Esophagus squamous epithelium (tissue), 5 donors: ENCODE measurements around the gene C1QTNF1. TPM values are rescaled to one million over a fixed set of nuclear protein-coding genes. Genes with fewer than 3 reads are reported as not detected.
A peak's percentile ranks its signal among the peaks of the same experiment; 100 is the strongest.

ENCODE experiments used
- DNase-seq: peaks from one replicate; lab custom pipeline; 2025; lab: John Stamatoyannopoulos, UW
- H3K27ac ChIP-seq, 4 donors: fragments of 200-600 bp; sonication (generic); one replicate each; pipeline ENCODE4 v1.5.1; 2016 to 2019; ENCODE audit warnings: mild to moderate bottlenecking in 1 of 4
- H3K27me3 ChIP-seq, 4 donors: fragments of 200-600 bp; sonication (generic); 1 replicate in 3 of 4; 2 replicates in 1 of 4; pipeline versions ENCODE4 v1.5.1 to v1.6.0; 2017 to 2021; ENCODE audit warnings: antibody characterized with exemption in 1 of 4
- H3K36me3 ChIP-seq, 3 donors: fragments of 200-600 bp; sonication (generic); one replicate each; pipeline ENCODE4 v1.5.1; 2016 to 2019
- H3K4me1 ChIP-seq, 3 donors: fragments of 200-600 bp; sonication (generic); one replicate each; pipeline ENCODE4 v1.5.1; 2017 to 2019
- H3K4me3 ChIP-seq, 4 donors: fragments of 200-600 bp; sonication (generic); 1 replicate in 3 of 4; 2 replicates in 1 of 4; pipeline ENCODE4 v1.5.1; 2016 to 2019; ENCODE audit warnings: mild to moderate bottlenecking in 2 of 4, moderate library complexity in 1 of 4
- H3K9me3 ChIP-seq, 3 donors: fragments of 200-600 bp; sonication (generic); one replicate each; pipeline ENCODE4 v1.5.1; 2016 to 2019
- CTCF ChIP-seq, 6 experiments: fragments of 450-650 bp in 4 of 6; fragments of 200-600 bp in 2 of 6; sonication (generic) in 2 of 6; IDR thresholded peaks; one replicate each; pipeline ENCODE4 v1.5.1; 2016 to 2019; ENCODE audit warnings: antibody characterized with exemption in 6 of 6, mild to moderate bottlenecking in 4 of 6, moderate library complexity in 4 of 6
- POLR2A ChIP-seq, 4 donors: fragments of 450-650 bp; IDR thresholded peaks; one replicate each; pipeline ENCODE4 v1.6.1; 2017; ENCODE audit warnings: antibody characterized with exemption in 4 of 4, mild to moderate bottlenecking in 4 of 4, moderate library complexity in 3 of 4
- WGBS, 2 donors: methylation state at CpG; one replicate each; pipeline ENCODE4 v1.1.5; 2018; 5-methylcytosine and 5-hydroxymethylcytosine counted together
- intact Hi-C: fragments of 100-400 bp; cut with DNase I; formaldehyde crosslinking; loops from one replicate; pipeline ENCODE4 v1.15.0; 2022
- total RNA-seq, 4 donors: library from RNA; depleted of rRNA; stranded (reverse); fragments of >200 nt; gene quantifications; one replicate each; pipeline ENCODE4 v1.1.0, GENCODE V29; 2016
- donor health status: DM: yes; HTN: yes; CAD: no.

C1QTNF1 gene
- total RNA-seq, 4 donors from 2014 or later, result 2.7 to 20.4 (median 6.8) TPM

- no peak for TF ChIP-seq POLR2A (IDR thresholded peaks at IDR 0.05)
- no peak for TF ChIP-seq CTCF (IDR thresholded peaks at IDR 0.05)
- no peaks in the 10 kb centered on the region for H3K9me3 ChIP-seq
- peaks cover 0 to 8% (median 0%) of the 10 kb centered on the region in 3 donors for H3K36me3 ChIP-seq
- no peak for DNase-seq
- peaks cover 0 to 46% (median 9%) of the 10 kb centered on the region in 3 donors for H3K4me1 ChIP-seq
- intact Hi-C loops, result no loop called here
- no peak overlapping the region for H3K27ac ChIP-seq
- peaks cover 0 to 24% (median 0%) of the 10 kb centered on the region in 4 donors for H3K27me3 ChIP-seq
- no peak overlapping the region for H3K4me3 ChIP-seq
- 85 to 86% methylated on average over 10 of the region's 10 CpGs for WGBS, 2 donors
These were observed 19.4 kb downstream of the C1QTNF1 start for GRCh38 chr17:79043191-79043930.

- TF ChIP-seq POLR2A (IDR thresholded peaks at IDR 0.05) (no peak), CTCF (IDR thresholded peaks at IDR 0.05) (no peak)
- peaks cover 0 to 9% (median 0%) of the 10 kb centered on the region in 3 donors for H3K36me3 ChIP-seq
- intact Hi-C loops, result no loop called here
- no peak for DNase-seq
- no peaks in the 10 kb centered on the region for H3K9me3 ChIP-seq
- H3K27me3 ChIP-seq, result peaks cover 0 to 24% (median 0%) of the 10 kb centered on the region in 4 donors
- H3K4me3 ChIP-seq, result no peak overlapping the region
- no peak overlapping the region for H3K27ac ChIP-seq
- H3K4me1 ChIP-seq, result peaks cover 0 to 42% (median 5%) of the 10 kb centered on the region in 3 donors
- WGBS, 2 donors, result 79% methylated on average over 3 of the region's 12 CpGs; no CpG with 5 or more reads in 1 of the 2 donors
These were observed 20.0 kb downstream of the C1QTNF1 start for GRCh38 chr17:79043931-79044320.

GRCh38 chr17:79044462-79044861 lies 20.5 kb downstream of the C1QTNF1 start:
- Histone ChIP-seq H3K27me3 (peaks cover 0 to 29% (median 0%) of the 10 kb centered on the region in 4 donors), H3K27ac (no peak overlapping the region), H3K4me3 (no peak overlapping the region), H3K9me3 (no peaks in the 10 kb centered on the region), H3K4me1 (peaks cover 0 to 39% (median 3%) of the 10 kb centered on the region in 3 donors), H3K36me3 (peaks cover 0 to 9% (median 0%) of the 10 kb centered on the region in 3 donors)
- no peak for DNase-seq
- 60 to 84% methylated on average over 1 to 11 of the region's 11 CpGs for WGBS, 2 donors
- TF ChIP-seq POLR2A (IDR thresholded peaks at IDR 0.05) (no peak), CTCF (IDR thresholded peaks at IDR 0.05) (no peak)
- intact Hi-C loops, result no loop called here

- WGBS, 2 donors, result 69 to 75% methylated on average over 14 of the region's 15 CpGs
- H3K36me3 ChIP-seq, result peaks cover 0 to 9% (median 0%) of the 10 kb centered on the region in 3 donors
- peaks cover 0 to 39% (median 3%) of the 10 kb centered on the region in 3 donors for H3K4me1 ChIP-seq
- intact Hi-C loops, result no loop called here
- H3K27ac ChIP-seq, result no peak overlapping the region
- DNase-seq, result no peak
- peaks cover 0 to 35% (median 0%) of the 10 kb centered on the region in 4 donors for H3K27me3 ChIP-seq
- no peaks in the 10 kb centered on the region for H3K9me3 ChIP-seq
- TF ChIP-seq CTCF (IDR thresholded peaks at IDR 0.05) (no peak), POLR2A (IDR thresholded peaks at IDR 0.05) (no peak)
- H3K4me3 ChIP-seq, result no peak overlapping the region
These were observed 21.2 kb downstream of the C1QTNF1 start for GRCh38 chr17:79045001-79045729.

GRCh38 chr17:79045842-79046196 lies 21.9 kb downstream of the C1QTNF1 start:
- Histone ChIP-seq H3K36me3 (peaks cover 0 to 9% (median 0%) of the 10 kb centered on the region in 3 donors), H3K4me1 (peaks cover 0 to 39% (median 3%) of the 10 kb centered on the region in 3 donors), H3K4me3 (no peak overlapping the region), H3K27ac (no peak overlapping the region), H3K27me3 (peaks cover 0 to 36% (median 0%) of the 10 kb centered on the region in 4 donors), H3K9me3 (no peaks in the 10 kb centered on the region)
- peak; percentile 68 to 92 (median 88) for TF ChIP-seq CTCF (IDR thresholded peaks at IDR 0.05)
- no peak for TF ChIP-seq POLR2A (IDR thresholded peaks at IDR 0.05)
- no peak for DNase-seq
- 3 to 5% methylated on average over 6 to 11 of the region's 11 CpGs for WGBS, 2 donors
- intact Hi-C loops, result no loop called here
